ENCODE measurements around the gene PCMTD2.

- TF ChIP-seq PHF8 (conservative IDR thresholded peaks at IDR 0.05; ENCODE audit: low read depth, low read length) (no peak), POLR2A (IDR thresholded peaks at IDR 0.05; ENCODE audit: control extremely low read depth in 1 of 2, low read depth in 2 of 2, low read length in 2 of 2) (no peak), RXRA (IDR thresholded peaks at IDR 0.05; ENCODE audit: insufficient read depth, low read depth, low read length) (no peak), ATF3 (IDR thresholded peaks at IDR 0.05; ENCODE audit: insufficient read depth, low read depth, low read length) (no peak), POLR2AphosphoS5 (IDR thresholded peaks at IDR 0.05; ENCODE audit: low read depth, low read length) (no peak), SP4 (IDR thresholded peaks at IDR 0.05; ENCODE audit: low read length) (no peak)
Measured at GRCh38 chr20:64228086-64228653, 27.4 kb upstream of the PCMTD2 start.
